WTC11 (cell line): Measurements from ENCODE around the gene RANBP10.

Source experiments
- GTF2I ChIP-seq: fragments of 250-450 bp; sonication (Bioruptor Pico); conservative IDR thresholded peaks from 2 replicates; pipeline ENCODE4 v1.4.0; 2021; ENCODE audit warnings: mild to moderate bottlenecking
- NFE2L1 ChIP-seq: sonication (generic); formaldehyde crosslinking; IDR thresholded peaks from 2 replicates; pipeline ENCODE4 v1.8.1; 2023; ENCODE audit warnings: missing genetic modification reagents
- NR3C1 ChIP-seq: sonication (generic); formaldehyde crosslinking; conservative IDR thresholded peaks from 2 replicates; pipeline ENCODE4 v1.8.1; 2023; ENCODE audit warnings: low read depth, mild to moderate bottlenecking, missing genetic modification reagents
- SMAD4 ChIP-seq: sonication (generic); formaldehyde crosslinking; IDR thresholded peaks from 2 replicates; pipeline ENCODE4 v1.8.0; 2022; ENCODE audit warnings: mild to moderate bottlenecking, missing genetic modification reagents
- TF ChIP-seq, protein P1 (sequence below): sonication (generic); formaldehyde crosslinking; IDR thresholded peaks from 2 replicates; pipeline ENCODE4 v1.8.1; 2023; ENCODE audit warnings: mild to moderate bottlenecking, missing genetic modification reagents, moderate library complexity
- TF ChIP-seq, protein P2 (sequence below): fragments of 200-600 bp; IDR thresholded peaks from 2 replicates; pipeline ENCODE4 v1.8.0; 2022; ENCODE audit warnings: antibody characterized with exemption
- TF ChIP-seq, protein P3 (sequence below): sonication (generic); formaldehyde crosslinking; IDR thresholded peaks from 2 replicates; pipeline ENCODE4 v1.8.0; 2022; ENCODE audit warnings: mild to moderate bottlenecking, missing genetic modification reagents
- TF ChIP-seq, protein P4 (sequence below): sonication (generic); formaldehyde crosslinking; IDR thresholded peaks from 2 replicates; pipeline ENCODE4 v1.8.1; 2023; ENCODE audit warnings: mild to moderate bottlenecking, missing genetic modification reagents, borderline replicate concordance
- TF ChIP-seq, protein P5 (sequence below): sonication (generic); formaldehyde crosslinking; IDR thresholded peaks from 2 replicates; pipeline ENCODE4 v1.8.1; 2023; ENCODE audit warnings: mild to moderate bottlenecking, moderate library complexity, missing genetic modification reagents
- TF ChIP-seq, protein P6 (sequence below): sonication (generic); formaldehyde crosslinking; IDR thresholded peaks from 2 replicates; pipeline ENCODE4 v1.8.1; 2022; ENCODE audit warnings: low read depth, mild to moderate bottlenecking, moderate library complexity, missing genetic modification reagents, borderline replicate concordance
- TF ChIP-seq, protein P7 (sequence below): sonication (generic); formaldehyde crosslinking; IDR thresholded peaks from 2 replicates; pipeline ENCODE4 v1.8.0; 2023; ENCODE audit warnings: mild to moderate bottlenecking, missing genetic modification reagents
- TF ChIP-seq, protein P8 (sequence below): sonication (generic); formaldehyde crosslinking; IDR thresholded peaks from 2 replicates; pipeline ENCODE4 v1.8.0; 2023; ENCODE audit warnings: missing genetic modification reagents

DNA sequence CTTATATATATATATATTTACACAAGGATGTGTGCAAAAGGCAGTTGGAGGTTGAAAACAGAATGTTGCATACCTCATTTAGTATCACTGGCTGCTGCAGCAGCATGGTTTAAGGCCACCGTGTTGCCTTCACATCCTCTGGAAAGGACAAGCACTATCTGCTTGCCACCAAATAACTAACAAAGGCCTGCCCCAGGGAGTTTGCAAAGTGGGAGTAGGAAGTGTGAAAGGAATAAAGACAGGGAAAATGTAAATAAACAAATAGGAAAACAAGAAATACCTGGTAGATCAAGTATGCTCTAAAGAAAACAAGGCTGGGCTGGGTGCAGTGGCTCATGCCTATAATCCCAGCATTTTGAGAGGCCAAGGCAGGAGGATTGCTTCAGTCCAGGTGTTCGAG, 53.7 kb downstream of the RANBP10 start:
- TF ChIP-seq SMAD4 (CRISPR knock-in tag) (no peak), NFE2L1 (no peak), NR3C1 (CRISPR knock-in tag) (no peak), GTF2I (no peak)
- TF ChIP-seq, protein P1, sequence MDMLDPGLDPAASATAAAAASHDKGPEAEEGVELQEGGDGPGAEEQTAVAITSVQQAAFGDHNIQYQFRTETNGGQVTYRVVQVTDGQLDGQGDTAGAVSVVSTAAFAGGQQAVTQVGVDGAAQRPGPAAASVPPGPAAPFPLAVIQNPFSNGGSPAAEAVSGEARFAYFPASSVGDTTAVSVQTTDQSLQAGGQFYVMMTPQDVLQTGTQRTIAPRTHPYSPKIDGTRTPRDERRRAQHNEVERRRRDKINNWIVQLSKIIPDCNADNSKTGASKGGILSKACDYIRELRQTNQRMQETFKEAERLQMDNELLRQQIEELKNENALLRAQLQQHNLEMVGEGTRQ (CRISPR knock-in tag) = no peak
- TF ChIP-seq, protein P2, sequence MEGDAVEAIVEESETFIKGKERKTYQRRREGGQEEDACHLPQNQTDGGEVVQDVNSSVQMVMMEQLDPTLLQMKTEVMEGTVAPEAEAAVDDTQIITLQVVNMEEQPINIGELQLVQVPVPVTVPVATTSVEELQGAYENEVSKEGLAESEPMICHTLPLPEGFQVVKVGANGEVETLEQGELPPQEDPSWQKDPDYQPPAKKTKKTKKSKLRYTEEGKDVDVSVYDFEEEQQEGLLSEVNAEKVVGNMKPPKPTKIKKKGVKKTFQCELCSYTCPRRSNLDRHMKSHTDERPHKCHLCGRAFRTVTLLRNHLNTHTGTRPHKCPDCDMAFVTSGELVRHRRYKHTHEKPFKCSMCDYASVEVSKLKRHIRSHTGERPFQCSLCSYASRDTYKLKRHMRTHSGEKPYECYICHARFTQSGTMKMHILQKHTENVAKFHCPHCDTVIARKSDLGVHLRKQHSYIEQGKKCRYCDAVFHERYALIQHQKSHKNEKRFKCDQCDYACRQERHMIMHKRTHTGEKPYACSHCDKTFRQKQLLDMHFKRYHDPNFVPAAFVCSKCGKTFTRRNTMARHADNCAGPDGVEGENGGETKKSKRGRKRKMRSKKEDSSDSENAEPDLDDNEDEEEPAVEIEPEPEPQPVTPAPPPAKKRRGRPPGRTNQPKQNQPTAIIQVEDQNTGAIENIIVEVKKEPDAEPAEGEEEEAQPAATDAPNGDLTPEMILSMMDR = no peak
- TF ChIP-seq, protein P3, sequence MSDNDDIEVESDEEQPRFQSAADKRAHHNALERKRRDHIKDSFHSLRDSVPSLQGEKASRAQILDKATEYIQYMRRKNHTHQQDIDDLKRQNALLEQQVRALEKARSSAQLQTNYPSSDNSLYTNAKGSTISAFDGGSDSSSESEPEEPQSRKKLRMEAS (CRISPR knock-in tag) = no peak
- TF ChIP-seq, protein P4, sequence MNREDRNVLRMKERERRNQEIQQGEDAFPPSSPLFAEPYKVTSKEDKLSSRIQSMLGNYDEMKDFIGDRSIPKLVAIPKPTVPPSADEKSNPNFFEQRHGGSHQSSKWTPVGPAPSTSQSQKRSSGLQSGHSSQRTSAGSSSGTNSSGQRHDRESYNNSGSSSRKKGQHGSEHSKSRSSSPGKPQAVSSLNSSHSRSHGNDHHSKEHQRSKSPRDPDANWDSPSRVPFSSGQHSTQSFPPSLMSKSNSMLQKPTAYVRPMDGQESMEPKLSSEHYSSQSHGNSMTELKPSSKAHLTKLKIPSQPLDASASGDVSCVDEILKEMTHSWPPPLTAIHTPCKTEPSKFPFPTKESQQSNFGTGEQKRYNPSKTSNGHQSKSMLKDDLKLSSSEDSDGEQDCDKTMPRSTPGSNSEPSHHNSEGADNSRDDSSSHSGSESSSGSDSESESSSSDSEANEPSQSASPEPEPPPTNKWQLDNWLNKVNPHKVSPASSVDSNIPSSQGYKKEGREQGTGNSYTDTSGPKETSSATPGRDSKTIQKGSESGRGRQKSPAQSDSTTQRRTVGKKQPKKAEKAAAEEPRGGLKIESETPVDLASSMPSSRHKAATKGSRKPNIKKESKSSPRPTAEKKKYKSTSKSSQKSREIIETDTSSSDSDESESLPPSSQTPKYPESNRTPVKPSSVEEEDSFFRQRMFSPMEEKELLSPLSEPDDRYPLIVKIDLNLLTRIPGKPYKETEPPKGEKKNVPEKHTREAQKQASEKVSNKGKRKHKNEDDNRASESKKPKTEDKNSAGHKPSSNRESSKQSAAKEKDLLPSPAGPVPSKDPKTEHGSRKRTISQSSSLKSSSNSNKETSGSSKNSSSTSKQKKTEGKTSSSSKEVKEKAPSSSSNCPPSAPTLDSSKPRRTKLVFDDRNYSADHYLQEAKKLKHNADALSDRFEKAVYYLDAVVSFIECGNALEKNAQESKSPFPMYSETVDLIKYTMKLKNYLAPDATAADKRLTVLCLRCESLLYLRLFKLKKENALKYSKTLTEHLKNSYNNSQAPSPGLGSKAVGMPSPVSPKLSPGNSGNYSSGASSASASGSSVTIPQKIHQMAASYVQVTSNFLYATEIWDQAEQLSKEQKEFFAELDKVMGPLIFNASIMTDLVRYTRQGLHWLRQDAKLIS (CRISPR knock-in tag) = no peak
- TF ChIP-seq, protein P5, sequence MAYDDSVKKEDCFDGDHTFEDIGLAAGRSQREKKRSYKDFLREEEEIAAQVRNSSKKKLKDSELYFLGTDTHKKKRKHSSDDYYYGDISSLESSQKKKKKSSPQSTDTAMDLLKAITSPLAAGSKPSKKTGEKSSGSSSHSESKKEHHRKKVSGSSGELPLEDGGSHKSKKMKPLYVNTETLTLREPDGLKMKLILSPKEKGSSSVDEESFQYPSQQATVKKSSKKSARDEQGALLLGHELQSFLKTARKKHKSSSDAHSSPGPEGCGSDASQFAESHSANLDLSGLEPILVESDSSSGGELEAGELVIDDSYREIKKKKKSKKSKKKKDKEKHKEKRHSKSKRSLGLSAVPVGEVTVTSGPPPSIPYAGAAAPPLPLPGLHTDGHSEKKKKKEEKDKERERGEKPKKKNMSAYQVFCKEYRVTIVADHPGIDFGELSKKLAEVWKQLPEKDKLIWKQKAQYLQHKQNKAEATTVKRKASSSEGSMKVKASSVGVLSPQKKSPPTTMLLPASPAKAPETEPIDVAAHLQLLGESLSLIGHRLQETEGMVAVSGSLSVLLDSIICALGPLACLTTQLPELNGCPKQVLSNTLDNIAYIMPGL (CRISPR knock-in tag) = no peak
- TF ChIP-seq, protein P6, sequence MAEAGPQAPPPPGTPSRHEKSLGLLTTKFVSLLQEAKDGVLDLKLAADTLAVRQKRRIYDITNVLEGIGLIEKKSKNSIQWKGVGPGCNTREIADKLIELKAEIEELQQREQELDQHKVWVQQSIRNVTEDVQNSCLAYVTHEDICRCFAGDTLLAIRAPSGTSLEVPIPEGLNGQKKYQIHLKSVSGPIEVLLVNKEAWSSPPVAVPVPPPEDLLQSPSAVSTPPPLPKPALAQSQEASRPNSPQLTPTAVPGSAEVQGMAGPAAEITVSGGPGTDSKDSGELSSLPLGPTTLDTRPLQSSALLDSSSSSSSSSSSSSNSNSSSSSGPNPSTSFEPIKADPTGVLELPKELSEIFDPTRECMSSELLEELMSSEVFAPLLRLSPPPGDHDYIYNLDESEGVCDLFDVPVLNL (CRISPR knock-in tag) = no peak
- TF ChIP-seq, protein P7, sequence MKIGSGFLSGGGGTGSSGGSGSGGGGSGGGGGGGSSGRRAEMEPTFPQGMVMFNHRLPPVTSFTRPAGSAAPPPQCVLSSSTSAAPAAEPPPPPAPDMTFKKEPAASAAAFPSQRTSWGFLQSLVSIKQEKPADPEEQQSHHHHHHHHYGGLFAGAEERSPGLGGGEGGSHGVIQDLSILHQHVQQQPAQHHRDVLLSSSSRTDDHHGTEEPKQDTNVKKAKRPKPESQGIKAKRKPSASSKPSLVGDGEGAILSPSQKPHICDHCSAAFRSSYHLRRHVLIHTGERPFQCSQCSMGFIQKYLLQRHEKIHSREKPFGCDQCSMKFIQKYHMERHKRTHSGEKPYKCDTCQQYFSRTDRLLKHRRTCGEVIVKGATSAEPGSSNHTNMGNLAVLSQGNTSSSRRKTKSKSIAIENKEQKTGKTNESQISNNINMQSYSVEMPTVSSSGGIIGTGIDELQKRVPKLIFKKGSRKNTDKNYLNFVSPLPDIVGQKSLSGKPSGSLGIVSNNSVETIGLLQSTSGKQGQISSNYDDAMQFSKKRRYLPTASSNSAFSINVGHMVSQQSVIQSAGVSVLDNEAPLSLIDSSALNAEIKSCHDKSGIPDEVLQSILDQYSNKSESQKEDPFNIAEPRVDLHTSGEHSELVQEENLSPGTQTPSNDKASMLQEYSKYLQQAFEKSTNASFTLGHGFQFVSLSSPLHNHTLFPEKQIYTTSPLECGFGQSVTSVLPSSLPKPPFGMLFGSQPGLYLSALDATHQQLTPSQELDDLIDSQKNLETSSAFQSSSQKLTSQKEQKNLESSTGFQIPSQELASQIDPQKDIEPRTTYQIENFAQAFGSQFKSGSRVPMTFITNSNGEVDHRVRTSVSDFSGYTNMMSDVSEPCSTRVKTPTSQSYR = no peak
- TF ChIP-seq, protein P8, sequence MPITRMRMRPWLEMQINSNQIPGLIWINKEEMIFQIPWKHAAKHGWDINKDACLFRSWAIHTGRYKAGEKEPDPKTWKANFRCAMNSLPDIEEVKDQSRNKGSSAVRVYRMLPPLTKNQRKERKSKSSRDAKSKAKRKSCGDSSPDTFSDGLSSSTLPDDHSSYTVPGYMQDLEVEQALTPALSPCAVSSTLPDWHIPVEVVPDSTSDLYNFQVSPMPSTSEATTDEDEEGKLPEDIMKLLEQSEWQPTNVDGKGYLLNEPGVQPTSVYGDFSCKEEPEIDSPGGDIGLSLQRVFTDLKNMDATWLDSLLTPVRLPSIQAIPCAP (CRISPR knock-in tag) = no peak
